Fibroblast of skin of left biceps (primary cell): ENCODE data around the gene ALPG.
"Not testable (repeated sequence)": the region's sequence is repeated elsewhere in the genome, so short reads cannot be mapped to it uniquely, and the experiment has no call there.

Source experiments
- DNase-seq, 2 experiments: peaks; one replicate each; pipeline ENCODE4 v3.0.0-alpha.2; 2013; ENCODE audit warnings: low read depth in 2 of 2

Gene ALPG

GRCh38 chr2:232377319-232377718 is 29.3 kb upstream of the ALPG start:
- no peak for DNase-seq

DNA sequence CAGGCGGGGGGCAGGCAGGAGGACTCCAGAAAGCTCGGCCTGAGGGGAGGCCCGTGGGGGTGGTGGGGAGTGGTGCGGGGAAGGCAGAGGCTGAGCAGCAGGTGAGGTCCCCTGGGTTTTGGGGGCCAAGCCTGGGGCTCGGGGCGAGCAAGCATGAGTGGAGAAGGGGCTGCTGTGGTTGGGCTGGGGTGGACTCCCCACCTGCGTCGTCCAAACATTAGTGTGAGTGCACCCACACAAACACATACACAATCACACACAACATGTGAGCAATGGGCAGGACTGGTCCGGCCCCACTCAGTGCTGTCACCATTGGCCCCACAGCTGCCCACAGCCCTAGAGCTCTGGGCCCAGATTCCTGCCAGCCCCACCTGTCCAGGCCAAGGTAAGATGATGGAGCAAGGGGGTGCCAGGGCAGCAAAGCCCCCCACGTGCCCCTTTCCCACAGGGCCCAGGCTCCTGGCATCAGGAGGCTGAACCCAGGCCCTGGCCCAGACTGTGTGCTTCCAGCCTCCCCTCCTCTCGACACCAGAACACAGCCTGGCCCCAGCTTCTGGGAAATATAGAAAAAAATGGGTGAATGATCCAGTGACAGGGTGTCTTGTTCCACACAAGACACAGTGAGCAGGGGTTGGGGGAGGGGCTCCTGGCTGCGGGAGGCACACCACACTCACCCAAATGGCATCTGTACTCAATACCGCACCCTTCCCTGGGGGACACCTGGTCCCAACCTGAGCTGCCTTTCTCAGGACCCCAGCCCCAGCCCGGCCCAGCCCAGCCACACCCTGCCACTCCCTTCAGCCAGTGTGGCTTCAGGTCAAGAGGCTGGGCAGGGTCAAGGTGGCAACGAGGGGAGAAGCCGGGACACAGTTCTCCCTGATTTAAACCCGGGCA is 28.6 kb upstream of the ALPG start:
- no peak for DNase-seq

DNA sequence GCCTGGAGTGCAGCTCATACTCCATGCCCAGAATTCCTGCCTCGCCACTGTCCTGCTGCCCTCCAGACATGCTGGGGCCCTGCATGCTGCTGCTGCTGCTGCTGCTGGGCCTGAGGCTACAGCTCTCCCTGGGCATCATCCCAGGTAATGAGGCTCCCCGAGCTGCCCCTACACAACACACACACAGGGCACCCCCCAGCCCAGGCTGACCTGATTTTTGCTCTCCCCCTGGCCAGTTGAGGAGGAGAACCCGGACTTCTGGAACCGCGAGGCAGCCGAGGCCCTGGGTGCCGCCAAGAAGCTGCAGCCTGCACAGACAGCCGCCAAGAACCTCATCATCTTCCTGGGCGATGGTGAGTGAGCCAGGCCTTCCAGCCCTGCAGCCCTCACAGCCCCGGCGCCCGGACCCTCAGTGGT is 27.9 kb upstream of the ALPG start, which contains the start of gene ALPP:
Gene ALPP, plus strand, starts transcription at position 17 of the 417 bp plus-strand sequence. Its CDS starts 52 bp downstream, at position 69.
- DNase-seq: not testable (repeated sequence)

- not testable (repeated sequence) for DNase-seq
Observed at GRCh38 chr2:232379610-232380590, 26.7 kb upstream of the ALPG start.

- not testable (repeated sequence) for DNase-seq
Observed at GRCh38 chr2:232381204-232382031, 25.2 kb upstream of the ALPG start.

DNA sequence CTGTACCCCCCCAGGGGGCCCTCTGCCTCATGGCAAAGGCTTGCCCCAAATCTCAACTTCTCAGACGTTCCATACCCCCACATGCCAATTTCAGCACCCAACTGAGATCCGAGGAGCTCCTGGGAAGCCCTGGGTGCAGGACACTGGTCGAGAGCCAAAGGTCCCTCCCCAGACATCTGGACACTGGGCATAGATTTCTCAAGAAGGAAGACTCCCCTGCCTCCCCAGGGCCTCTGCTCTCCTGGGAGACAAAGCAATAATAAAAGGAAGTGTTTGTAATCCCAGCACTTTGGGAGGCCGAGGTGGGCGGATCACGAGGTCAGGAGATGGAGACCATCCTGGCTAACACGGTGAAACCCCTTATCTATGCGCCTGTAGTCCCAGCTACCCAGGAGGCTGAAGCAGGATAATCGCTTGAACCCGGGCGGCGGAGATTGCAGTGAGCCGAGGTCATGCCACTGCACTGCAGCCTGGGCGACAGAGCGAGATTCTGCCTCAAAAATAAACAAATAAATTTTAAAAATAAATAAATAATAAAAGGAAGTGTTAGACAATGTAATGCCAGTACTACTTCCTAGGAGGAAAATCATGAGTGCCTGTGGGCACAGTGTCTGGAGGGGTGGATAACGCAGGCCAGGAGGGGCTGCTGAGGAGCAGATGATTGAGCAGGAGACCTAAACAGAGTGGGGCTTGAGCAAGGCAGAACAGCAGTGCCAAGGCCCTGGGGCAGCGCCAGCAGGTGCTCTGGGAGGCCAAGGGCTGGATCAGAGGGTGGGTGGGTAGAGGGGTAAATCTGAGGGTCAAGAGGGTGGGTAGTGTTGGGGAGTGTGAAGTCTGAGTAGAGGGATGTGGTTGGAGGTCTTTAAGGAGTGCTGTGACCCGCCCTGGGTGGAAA is 24.1 kb upstream of the ALPG start:
- DNase-seq: no peak

GRCh38 chr2:232384466-232384865 is 22.2 kb upstream of the ALPG start:
- DNase-seq: no peak

DNA sequence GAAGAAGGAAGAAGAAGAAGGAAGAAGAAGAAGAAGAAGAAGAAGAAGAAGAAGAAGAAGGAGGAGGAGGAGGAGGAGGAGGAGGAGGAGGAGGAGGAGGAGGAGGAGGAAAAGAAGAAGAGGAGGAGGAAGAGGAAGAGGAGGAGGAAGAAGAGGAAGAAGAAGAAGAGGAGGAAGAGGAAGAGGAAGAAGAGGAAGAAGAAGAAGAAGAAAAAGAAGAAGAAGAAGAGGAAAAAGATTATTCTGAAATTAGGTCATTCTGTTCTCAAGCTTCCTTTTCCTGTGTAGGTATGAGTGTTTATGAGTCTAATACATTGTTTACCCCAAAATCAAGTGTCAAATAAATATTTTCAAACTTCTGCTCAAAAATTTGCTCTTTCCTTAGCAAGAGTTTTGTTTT is 21.6 kb upstream of the ALPG start:
- not testable (repeated sequence) for DNase-seq

GRCh38 chr2:232385660-232386489 is 20.8 kb upstream of the ALPG start:
- peak; percentile 39 to 42 for DNase-seq

DNA sequence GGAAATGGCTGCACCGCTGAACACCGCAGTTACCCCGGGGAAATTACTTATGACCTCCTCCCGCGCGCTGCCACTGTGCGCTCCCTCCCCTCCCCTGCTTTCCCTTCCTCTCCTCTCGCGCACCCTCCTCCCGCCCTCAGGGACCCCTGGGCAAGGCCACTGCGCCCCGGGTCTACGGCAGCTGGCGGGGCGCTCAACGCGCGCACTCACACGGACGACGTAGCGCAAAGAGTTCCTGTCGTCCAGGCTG is 20.2 kb upstream of the ALPG start:
- no peak for DNase-seq

GRCh38 chr2:232386740-232387450 is 19.7 kb upstream of the ALPG start:
- no peak for DNase-seq

- DNase-seq: no peak
Observed at GRCh38 chr2:232387451-232388171, 19.0 kb upstream of the ALPG start.

- DNase-seq: no peak
Observed at GRCh38 chr2:232388324-232388891, 18.2 kb upstream of the ALPG start.

GRCh38 chr2:232389327-232389726 is 17.3 kb upstream of the ALPG start:
- DNase-seq: peak in 1 of 2 experiments; percentile 9

- DNase-seq: no peak
Observed at GRCh38 chr2:232390661-232391060, 16.0 kb upstream of the ALPG start.

GRCh38 chr2:232393556-232393955 is 13.1 kb upstream of the ALPG start:
- DNase-seq: no peak

- not testable (repeated sequence) for DNase-seq
Observed at GRCh38 chr2:232394431-232394830, 12.2 kb upstream of the ALPG start.

DNA sequence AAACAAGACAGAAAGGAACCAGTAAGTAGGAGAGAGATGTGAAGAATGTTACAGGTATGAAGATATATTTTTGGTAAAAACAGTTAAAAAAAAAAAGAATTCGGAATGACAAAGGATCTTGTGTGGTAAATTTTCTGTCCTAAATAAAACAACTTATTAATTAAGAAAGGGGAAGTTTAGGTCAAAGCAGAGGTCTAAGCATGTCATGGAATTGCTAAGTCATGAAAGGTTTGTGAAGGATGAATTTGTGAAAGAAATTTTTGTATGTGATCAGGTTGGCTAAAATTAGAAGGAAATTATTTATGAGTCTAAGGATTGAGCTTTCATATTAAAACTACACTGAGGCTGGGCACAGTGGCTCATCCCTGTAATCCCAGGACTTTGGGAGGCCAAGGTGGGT is 11.1 kb upstream of the ALPG start:
- no peak for DNase-seq
